HUES6 (cell line): Measurements from ENCODE around the gene MOSPD2.

Source experiments
- H3K27ac ChIP-seq: 2 replicates; pipeline ENCODE4 v1.7.0; 2013; ENCODE audit warnings: low read depth, mild to moderate bottlenecking, low read length, inconsistent platforms
- H3K27me3 ChIP-seq: 2 replicates; pipeline ENCODE4 v1.6.1; 2013; ENCODE audit warnings: low read length; ENCODE audit not compliant: control insufficient read depth, insufficient read depth
- H3K36me3 ChIP-seq: 2 replicates; pipeline ENCODE4 v1.6.1; 2013; ENCODE audit warnings: low read length; ENCODE audit not compliant: control insufficient read depth, insufficient read depth
- H3K4me1 ChIP-seq: 2 replicates; pipeline ENCODE4 v1.6.1; 2013; ENCODE audit warnings: low read length; ENCODE audit not compliant: control insufficient read depth, insufficient read depth
- H3K4me3 ChIP-seq: 2 replicates; pipeline ENCODE4 v1.5.1; 2013; ENCODE audit warnings: low read depth, low read length
- H3K9ac ChIP-seq: one replicate; pipeline ENCODE4 v1.6.1; 2013; ENCODE audit warnings: mild to moderate bottlenecking, low read length
- H3K9me3 ChIP-seq: 2 replicates; pipeline ENCODE4 v1.6.1; 2013; ENCODE audit warnings: low read depth, low read length; ENCODE audit not compliant: control insufficient read depth, insufficient read depth

Gene MOSPD2

GRCh38 chrX:14903891-14904290, 30.7 kb downstream of the MOSPD2 start:
- H3K4me1 ChIP-seq: 0 out of 2 replicates have a peak, but pooled peaks cover 2% of the 10 kb centered on the region
- H3K9ac ChIP-seq: no peak overlapping the region
- no peak overlapping the region for H3K27ac ChIP-seq
- H3K27me3 ChIP-seq: no peaks in the 10 kb centered on the region; the same call in 1 of the 2 replicates
- H3K4me3 ChIP-seq: no peak overlapping the region
- H3K36me3 ChIP-seq: peaks cover 30% of the 10 kb centered on the region
- peaks cover 10% of the 10 kb centered on the region for H3K9me3 ChIP-seq

DNA sequence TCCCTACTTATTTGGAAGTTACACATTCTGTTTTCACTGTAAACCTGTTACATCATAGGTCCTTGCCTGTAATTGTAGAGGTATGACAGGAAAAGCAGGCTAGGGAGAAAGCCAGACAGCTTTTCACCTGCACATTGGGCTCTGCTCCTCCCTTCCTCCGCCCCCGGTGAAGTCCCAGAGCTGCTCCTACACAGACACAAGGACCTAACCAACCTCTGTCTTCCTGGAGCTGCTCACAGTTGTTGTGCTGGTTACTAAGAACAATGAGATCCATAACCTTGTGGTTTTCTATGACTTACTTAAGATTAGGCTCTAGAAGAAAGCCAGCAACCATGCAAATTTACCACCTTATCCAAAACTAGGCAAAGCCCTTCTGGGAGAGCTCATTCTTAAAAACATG, 40.0 kb downstream of the MOSPD2 start:
- Histone ChIP-seq H3K27ac (no peak overlapping the region), H3K36me3 (peaks cover 70% of the 10 kb centered on the region), H3K4me3 (no peak overlapping the region), H3K9me3 (no peaks in the 10 kb centered on the region), H3K27me3 (no peaks in the 10 kb centered on the region; the same call in 1 of the 2 replicates), H3K9ac (no peak overlapping the region), H3K4me1 (no peaks in the 10 kb centered on the region)

GRCh38 chrX:14915596-14915995, 42.4 kb downstream of the MOSPD2 start:
- no peak overlapping the region for H3K27ac ChIP-seq
- no peak overlapping the region for H3K9ac ChIP-seq
- peaks cover 79% of the 10 kb centered on the region for H3K36me3 ChIP-seq
- no peaks in the 10 kb centered on the region; the same call in 1 of the 2 replicates for H3K27me3 ChIP-seq
- H3K4me1 ChIP-seq: no peaks in the 10 kb centered on the region
- no peak overlapping the region for H3K4me3 ChIP-seq
- no peaks in the 10 kb centered on the region for H3K9me3 ChIP-seq

GRCh38 chrX:14916017-14916674, 42.9 kb downstream of the MOSPD2 start:
- Histone ChIP-seq H3K4me3 (no peak overlapping the region), H3K9me3 (no peaks in the 10 kb centered on the region), H3K9ac (no peak overlapping the region), H3K36me3 (peaks cover 75% of the 10 kb centered on the region), H3K27ac (no peak overlapping the region), H3K27me3 (no peaks in the 10 kb centered on the region; the same call in 1 of the 2 replicates), H3K4me1 (no peaks in the 10 kb centered on the region)

DNA sequence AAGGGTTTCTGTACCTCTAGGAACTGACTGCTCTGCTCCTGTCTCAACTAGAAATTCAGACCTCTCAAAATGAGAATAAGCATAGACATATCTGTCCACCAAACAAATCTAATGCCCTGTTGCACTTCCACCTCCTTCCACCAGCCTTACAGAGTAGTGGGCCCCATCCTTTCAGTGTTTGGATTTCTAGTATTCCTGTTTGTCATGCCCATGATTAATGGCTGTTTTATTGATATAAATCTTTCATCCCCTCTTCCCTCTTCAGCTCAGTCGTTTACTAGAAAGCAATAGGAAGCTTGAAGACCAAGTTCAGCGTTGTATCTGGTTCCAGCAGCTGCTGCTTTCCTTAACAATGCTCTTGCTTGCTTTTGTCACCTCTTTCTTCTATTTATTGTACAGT, 46.2 kb downstream of the MOSPD2 start:
- peaks cover 48% of the 10 kb centered on the region for H3K36me3 ChIP-seq
- no peaks in the 10 kb centered on the region for H3K9me3 ChIP-seq
- no peak overlapping the region for H3K9ac ChIP-seq
- H3K27me3 ChIP-seq: no peaks in the 10 kb centered on the region; the same call in 1 of the 2 replicates
- no peak overlapping the region for H3K27ac ChIP-seq
- no peak overlapping the region for H3K4me3 ChIP-seq
- peaks cover 2% of the 10 kb centered on the region; the same call in 1 of the 2 replicates for H3K4me1 ChIP-seq

- Histone ChIP-seq H3K36me3 (peaks cover 46% of the 10 kb centered on the region), H3K9me3 (no peaks in the 10 kb centered on the region), H3K9ac (no peak overlapping the region), H3K4me1 (peaks cover 4% of the 10 kb centered on the region; the same call in 1 of the 2 replicates), H3K27me3 (no peaks in the 10 kb centered on the region; the same call in 1 of the 2 replicates), H3K4me3 (no peak overlapping the region), H3K27ac (no peak overlapping the region)
These were observed 47.0 kb downstream of the MOSPD2 start for GRCh38 chrX:14920196-14920595.

DNA sequence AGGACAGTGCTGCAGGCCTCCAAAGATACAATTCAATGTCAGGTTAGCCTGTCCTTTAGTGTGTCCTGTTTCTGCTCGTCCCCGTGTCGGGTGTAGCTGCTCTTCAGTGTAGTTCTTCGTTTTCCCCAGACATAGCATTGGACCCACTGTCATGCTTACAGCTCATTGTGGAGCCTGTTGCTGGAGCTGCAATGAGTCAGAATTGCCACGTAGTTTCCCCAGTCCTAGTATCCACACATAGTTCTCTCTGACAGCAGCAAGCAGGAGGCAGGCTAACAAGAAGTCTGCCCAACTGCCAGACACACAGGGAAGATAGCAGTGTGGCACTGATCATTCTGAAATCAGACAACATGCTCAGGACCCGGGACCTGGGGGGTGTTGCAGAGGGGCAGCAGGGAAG, 49.2 kb downstream of the MOSPD2 start:
- H3K4me3 ChIP-seq: no peak overlapping the region
- no peaks in the 10 kb centered on the region; the same call in 1 of the 2 replicates for H3K27me3 ChIP-seq
- peaks cover 4% of the 10 kb centered on the region; the same call in 1 of the 2 replicates for H3K4me1 ChIP-seq
- no peak overlapping the region for H3K9ac ChIP-seq
- no peak overlapping the region for H3K27ac ChIP-seq
- H3K36me3 ChIP-seq: peaks cover 26% of the 10 kb centered on the region
- H3K9me3 ChIP-seq: no peaks in the 10 kb centered on the region

GRCh38 chrX:14923761-14924160, 50.5 kb downstream of the MOSPD2 start:
- Histone ChIP-seq H3K4me3 (no peak overlapping the region), H3K4me1 (peaks cover 4% of the 10 kb centered on the region; the same call in 1 of the 2 replicates), H3K9ac (no peak overlapping the region), H3K36me3 (peaks cover 17% of the 10 kb centered on the region), H3K9me3 (no peaks in the 10 kb centered on the region), H3K27ac (no peak overlapping the region), H3K27me3 (no peaks in the 10 kb centered on the region; the same call in 1 of the 2 replicates)

DNA sequence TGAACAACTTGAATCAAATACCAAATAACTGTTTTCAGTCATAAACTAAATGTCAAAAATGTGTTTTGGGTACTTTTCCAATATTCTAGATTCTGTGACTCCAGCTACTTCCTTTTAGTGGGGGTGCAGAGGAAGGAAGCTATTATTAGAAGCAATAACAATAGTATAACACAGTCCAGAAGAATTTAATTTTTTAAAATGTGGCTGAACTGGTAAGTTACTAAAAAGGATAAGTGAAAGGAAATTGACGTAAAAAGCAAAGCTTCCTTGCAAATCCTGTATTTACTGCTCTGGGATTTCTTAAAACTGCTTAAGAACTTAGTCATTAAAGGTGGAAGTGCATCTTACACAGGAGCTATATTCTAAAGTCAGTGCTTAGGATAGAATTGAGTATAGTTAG, 53.2 kb downstream of the MOSPD2 start:
- no peaks in the 10 kb centered on the region for H3K36me3 ChIP-seq
- H3K4me1 ChIP-seq: peaks cover 4% of the 10 kb centered on the region; the same call in 1 of the 2 replicates
- H3K9me3 ChIP-seq: no peaks in the 10 kb centered on the region
- no peaks in the 10 kb centered on the region; the same call in 1 of the 2 replicates for H3K27me3 ChIP-seq
- H3K9ac ChIP-seq: no peak overlapping the region
- H3K4me3 ChIP-seq: no peak overlapping the region
- H3K27ac ChIP-seq: no peak overlapping the region

DNA sequence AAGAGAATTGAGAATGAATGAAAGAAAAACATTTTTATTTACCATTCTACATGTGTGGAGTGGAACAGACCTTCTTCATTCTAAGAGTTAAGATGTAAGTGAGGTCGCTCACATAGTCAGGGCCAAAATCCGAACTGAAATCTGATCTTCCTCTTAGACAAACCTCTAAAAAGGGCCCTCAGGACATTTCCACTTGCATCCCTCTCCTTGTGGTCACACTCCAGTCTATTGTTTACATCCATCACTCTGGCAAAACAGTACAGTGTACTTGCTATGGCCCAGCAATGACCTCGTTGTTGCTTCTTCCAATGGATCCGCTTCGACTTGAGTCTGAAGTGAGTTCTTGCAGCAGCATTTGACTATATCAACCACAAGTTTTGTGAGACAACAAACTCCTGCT, 54.2 kb downstream of the MOSPD2 start:
- Histone ChIP-seq H3K9me3 (no peaks in the 10 kb centered on the region), H3K27me3 (no peaks in the 10 kb centered on the region; the same call in 1 of the 2 replicates), H3K36me3 (no peaks in the 10 kb centered on the region)

DNA sequence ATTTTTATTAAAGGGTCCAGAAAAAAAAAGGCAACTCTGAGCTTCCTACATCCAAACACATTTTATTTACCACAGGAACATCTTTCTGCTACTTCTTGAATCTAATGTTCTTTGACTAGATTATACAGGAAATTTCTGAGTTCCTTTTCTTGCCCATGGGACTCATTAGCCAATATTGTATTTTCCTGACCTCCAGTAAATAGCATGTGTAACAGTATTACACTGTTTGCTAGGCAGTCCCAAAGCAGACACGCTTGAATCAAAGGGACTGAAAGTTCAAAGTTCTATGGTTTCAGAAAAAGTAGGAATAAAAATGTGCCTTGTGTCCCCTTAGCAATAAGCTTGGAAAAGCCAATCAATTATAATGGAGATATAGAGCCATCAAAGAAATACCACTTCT, 57.4 kb downstream of the MOSPD2 start:
- Histone ChIP-seq H3K36me3 (no peaks in the 10 kb centered on the region), H3K4me3 (no peak overlapping the region), H3K9ac (no peak overlapping the region), H3K4me1 (no peaks in the 10 kb centered on the region; the same call in 1 of the 2 replicates), H3K9me3 (no peaks in the 10 kb centered on the region), H3K27ac (no peak overlapping the region), H3K27me3 (no peaks in the 10 kb centered on the region)

More for the DNA sequence above, 54.2 kb downstream of the MOSPD2 start:
- H3K9ac ChIP-seq: no peak overlapping the region
- H3K4me1 ChIP-seq: peaks cover 4% of the 10 kb centered on the region; the same call in 1 of the 2 replicates
- no peak overlapping the region for H3K27ac ChIP-seq
- no peak overlapping the region for H3K4me3 ChIP-seq
